GM12872 (cell line): Measurements from ENCODE around the gene KANSL3.

Experiments
- TF ChIP-seq, protein P1 (sequence below): IDR thresholded peaks from 3 replicates; pipeline ENCODE4 v1.5.1; 2011; ENCODE audit warnings: low read depth, mild to moderate bottlenecking, low read length, moderate library complexity; ENCODE audit not compliant: insufficient read depth

KANSL3 gene

GRCh38 chr2:96663829-96664228 lies 25.7 kb upstream of the KANSL3 start:
- TF ChIP-seq, protein P1, sequence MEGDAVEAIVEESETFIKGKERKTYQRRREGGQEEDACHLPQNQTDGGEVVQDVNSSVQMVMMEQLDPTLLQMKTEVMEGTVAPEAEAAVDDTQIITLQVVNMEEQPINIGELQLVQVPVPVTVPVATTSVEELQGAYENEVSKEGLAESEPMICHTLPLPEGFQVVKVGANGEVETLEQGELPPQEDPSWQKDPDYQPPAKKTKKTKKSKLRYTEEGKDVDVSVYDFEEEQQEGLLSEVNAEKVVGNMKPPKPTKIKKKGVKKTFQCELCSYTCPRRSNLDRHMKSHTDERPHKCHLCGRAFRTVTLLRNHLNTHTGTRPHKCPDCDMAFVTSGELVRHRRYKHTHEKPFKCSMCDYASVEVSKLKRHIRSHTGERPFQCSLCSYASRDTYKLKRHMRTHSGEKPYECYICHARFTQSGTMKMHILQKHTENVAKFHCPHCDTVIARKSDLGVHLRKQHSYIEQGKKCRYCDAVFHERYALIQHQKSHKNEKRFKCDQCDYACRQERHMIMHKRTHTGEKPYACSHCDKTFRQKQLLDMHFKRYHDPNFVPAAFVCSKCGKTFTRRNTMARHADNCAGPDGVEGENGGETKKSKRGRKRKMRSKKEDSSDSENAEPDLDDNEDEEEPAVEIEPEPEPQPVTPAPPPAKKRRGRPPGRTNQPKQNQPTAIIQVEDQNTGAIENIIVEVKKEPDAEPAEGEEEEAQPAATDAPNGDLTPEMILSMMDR, result no peak

DNA sequence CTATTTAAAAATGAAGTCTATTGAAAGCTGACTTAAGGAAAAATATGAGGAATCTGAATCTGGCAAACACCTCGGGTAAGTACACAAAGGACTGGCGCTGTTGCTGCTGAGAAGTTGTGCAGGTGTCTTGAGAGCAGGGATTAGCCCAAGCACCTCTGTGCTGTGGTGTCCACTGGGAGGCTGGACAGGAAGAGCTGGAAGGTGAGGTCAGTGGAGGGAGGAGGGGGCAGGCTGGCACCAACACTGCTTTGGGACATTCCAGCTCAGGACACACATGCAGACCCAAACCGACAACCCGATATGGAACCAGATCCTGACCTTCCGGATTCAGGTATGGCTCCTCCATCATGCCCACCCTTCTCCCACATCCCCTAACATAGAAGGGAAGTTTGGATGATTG lies 25.1 kb upstream of the KANSL3 start:
- TF ChIP-seq, protein P1, result no peak

GRCh38 chr2:96662360-96662759 lies 24.2 kb upstream of the KANSL3 start:
- TF ChIP-seq, protein P1, result no peak

- TF ChIP-seq, protein P1, result no peak
Observed at GRCh38 chr2:96661324-96661723, 23.2 kb upstream of the KANSL3 start.

GRCh38 chr2:96656540-96656939 lies 18.4 kb upstream of the KANSL3 start:
- TF ChIP-seq, protein P1, result no peak

DNA sequence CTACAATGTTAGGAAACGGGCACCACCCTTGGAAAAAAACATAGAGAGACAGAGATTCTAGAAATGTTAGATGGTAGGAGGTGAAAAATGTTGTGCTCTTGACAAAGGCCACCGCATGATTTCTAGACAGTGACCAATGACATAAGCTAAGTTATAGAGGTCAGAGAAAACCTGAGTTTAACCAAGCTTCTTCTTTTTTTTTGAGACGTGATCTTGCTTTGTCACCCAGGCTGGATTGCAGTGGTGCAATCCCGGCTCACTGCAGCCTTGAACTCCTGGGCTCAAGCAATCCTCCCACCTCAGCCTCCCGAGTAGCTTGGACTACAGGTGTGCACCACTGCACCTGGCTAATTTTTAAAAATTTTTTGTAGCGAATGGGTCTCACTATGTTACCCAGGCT lies 17.4 kb upstream of the KANSL3 start:
- TF ChIP-seq, protein P1, result no peak

DNA sequence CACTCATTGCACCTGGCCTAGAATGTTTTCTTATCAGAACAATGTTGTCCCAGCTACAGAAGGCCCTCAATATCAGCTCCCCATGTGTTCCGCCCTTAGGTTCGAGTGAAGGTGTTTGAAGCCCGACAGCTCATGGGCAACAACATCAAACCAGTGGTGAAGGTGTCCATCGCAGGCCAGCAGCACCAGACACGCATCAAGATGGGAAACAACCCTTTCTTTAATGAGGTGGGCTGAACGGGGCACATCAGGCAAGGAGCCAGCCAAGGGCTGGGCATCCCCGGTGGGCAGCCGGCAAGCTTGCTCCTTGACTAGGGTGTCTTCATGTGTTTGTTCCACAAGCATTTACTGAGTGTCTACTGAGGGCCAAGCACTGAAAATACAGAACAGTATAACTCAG lies 13.7 kb upstream of the KANSL3 start:
- TF ChIP-seq, protein P1, result no peak

- TF ChIP-seq, protein P1, result no peak
Observed at GRCh38 chr2:96649342-96649741, 11.2 kb upstream of the KANSL3 start.
